ENCODE data around the gene MYH15. TPM values are rescaled to one million over a fixed set of nuclear protein-coding genes. Genes with fewer than 3 reads are reported as not detected.

MYH15 gene
- 0.57 and 1.1 TPM in 2 replicates for total RNA-seq (2014; rRNA removed; shearing (Covaris generic))
- total RNA-seq (2022) = 0.06 and 0.46 TPM in 2 replicates
- percentile 22 among the genes with signal in this experiment for Bru-seq, nascent RNA
- percentile 21 among the genes with signal in this experiment for BruChase-seq, experiment 1, labeled RNA remaining after a 6-hour chase
- BruChase-seq, experiment 2, labeled RNA remaining after a 2-hour chase = percentile 24 among the genes with signal in this experiment
- long read RNA-seq = 0 reads

DNA sequence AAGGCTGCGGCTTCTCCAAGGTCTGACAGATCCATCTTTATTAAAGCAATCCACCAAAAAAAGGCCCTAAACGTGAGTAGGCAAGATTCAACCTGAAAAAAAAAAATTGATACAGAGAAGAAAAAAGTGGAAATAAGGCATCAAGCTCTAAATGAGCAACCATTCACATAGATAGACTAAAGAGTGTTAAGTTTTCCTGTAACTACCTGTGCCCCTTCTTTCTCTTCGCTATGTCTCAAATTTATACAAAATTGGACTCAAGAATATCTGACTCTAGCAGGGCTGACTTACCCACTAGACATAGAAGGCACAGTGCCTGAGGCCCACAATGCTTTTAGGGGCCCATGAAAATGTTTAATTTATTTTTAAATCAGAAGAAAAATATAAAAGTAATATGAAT lies at the start of gene MYH15:
TSS of gene MYH15 (minus strand) at position 101 of the 400 bp plus-strand sequence. CDS start at position 35, 66 bp downstream.
- Histone ChIP-seq H3K9me2 (ENCODE audit: insufficient read depth, low read length) (no peaks in the 10 kb centered on the region), H3K4me2 (ENCODE audit: low read length) (no peak within 1 kb of the TSS), H3K4me1 (ENCODE audit: insufficient read depth, low read length, poor library complexity, severe bottlenecking) (no peaks in the 10 kb centered on the region), H3K27ac (ENCODE audit: low read depth, low read length, poor library complexity, severe bottlenecking) (no peak within 1 kb of the TSS), H3K36me3 (ENCODE audit: insufficient read depth, low read length) (no peaks in the 10 kb centered on the region), H3K79me2 (ENCODE audit: insufficient read depth, low read depth, low read length) (no peaks in the 10 kb centered on the region), H3K9me3 (ENCODE audit: low read length) (no peaks in the 10 kb centered on the region), H4K20me1 (ENCODE audit: insufficient read depth, low read length) (no peaks in the 10 kb centered on the region), H2AFZ (ENCODE audit: low read length) (no peak within 1 kb of the TSS), H3K4me3 (ENCODE audit: low read depth, low read length, poor library complexity, severe bottlenecking) (no peak within 1 kb of the TSS)
- BruUV-seq (replicated peaks) = no TSS peak
- TF ChIP-seq, protein P1, sequence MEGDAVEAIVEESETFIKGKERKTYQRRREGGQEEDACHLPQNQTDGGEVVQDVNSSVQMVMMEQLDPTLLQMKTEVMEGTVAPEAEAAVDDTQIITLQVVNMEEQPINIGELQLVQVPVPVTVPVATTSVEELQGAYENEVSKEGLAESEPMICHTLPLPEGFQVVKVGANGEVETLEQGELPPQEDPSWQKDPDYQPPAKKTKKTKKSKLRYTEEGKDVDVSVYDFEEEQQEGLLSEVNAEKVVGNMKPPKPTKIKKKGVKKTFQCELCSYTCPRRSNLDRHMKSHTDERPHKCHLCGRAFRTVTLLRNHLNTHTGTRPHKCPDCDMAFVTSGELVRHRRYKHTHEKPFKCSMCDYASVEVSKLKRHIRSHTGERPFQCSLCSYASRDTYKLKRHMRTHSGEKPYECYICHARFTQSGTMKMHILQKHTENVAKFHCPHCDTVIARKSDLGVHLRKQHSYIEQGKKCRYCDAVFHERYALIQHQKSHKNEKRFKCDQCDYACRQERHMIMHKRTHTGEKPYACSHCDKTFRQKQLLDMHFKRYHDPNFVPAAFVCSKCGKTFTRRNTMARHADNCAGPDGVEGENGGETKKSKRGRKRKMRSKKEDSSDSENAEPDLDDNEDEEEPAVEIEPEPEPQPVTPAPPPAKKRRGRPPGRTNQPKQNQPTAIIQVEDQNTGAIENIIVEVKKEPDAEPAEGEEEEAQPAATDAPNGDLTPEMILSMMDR (conservative IDR thresholded peaks at IDR 0.05; ENCODE audit: low read length) = no peak
- no peak for DNase-seq (ENCODE audit: low spot score)
- CTCF ChIA-PET (ENCODE audit: unreplicated experiment) = no interaction called here
- POLR2A ChIA-PET = interaction anchor here (0.8 kb wide), 1 partner anchor 13 kb away, joined by 4 read pairs; no protein-coding TSS in a partner anchor
- intact Hi-C loops (cut with micrococcal nuclease; ENCODE audit: unreplicated experiment) = no loop called here

DNA sequence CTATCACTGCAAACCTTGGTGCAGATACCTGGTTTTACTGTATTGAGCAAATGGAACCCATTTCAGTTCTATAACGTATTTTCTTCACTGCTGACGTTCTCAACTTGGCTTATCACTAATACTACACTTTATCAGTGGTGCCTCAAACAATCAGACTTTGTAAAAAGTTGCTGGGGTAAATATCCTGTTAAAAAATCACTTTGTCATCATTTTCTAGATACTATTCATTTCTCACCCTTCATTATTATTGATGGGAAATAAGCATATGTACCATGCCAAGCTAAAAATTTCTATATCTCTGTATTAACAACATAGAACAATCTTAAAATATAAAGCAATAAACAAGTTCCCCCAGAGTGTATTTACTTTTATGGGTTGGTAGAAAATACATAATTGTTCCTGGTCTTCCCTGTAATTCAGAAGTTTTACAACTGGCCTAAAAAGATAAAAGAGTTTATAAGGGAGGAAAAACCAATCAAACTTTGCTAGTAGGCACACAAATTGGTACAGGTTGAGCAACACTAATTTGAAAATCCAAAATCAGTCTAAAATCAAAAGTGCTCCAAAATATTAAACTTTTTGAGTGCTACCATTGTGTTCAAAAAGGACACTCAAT lies 45.7 kb upstream of the MYH15 start:
- H3K4me1 ChIP-seq (ENCODE audit: insufficient read depth, low read length, poor library complexity, severe bottlenecking) = no peaks in the 10 kb centered on the region
- intact Hi-C loops (cut with micrococcal nuclease; ENCODE audit: unreplicated experiment) = no loop called here
- H3K4me2 ChIP-seq (ENCODE audit: low read length) = no peak overlapping the region
- no peaks in the 10 kb centered on the region for H3K79me2 ChIP-seq (ENCODE audit: insufficient read depth, low read depth, low read length)
- no peak for DNase-seq (ENCODE audit: low spot score)
- TF ChIP-seq EZH2phosphoT487 (IDR thresholded peaks at IDR 0.05; ENCODE audit: borderline replicate concordance, low read depth, low read length) = no peak
- TF ChIP-seq, protein P1 (conservative IDR thresholded peaks at IDR 0.05; ENCODE audit: low read length) = no peak
- H2AFZ ChIP-seq (ENCODE audit: low read length) = no peak overlapping the region
- BruUV-seq (replicated peaks) = no TSS peak
- H3K4me3 ChIP-seq (ENCODE audit: low read depth, low read length, poor library complexity, severe bottlenecking) = no peak overlapping the region
- H3K9me3 ChIP-seq (ENCODE audit: low read length) = no peaks in the 10 kb centered on the region
- H3K36me3 ChIP-seq (ENCODE audit: insufficient read depth, low read length) = peaks cover 97% of the 10 kb centered on the region
- ChIA-PET POLR2A (interaction anchor here (1.0 to 1.7 kb wide), 2 partner anchors 33 to 69 kb away, joined by 3 to 5 read pairs; partner anchors contain the start of genes CIP2A and DZIP3), CTCF (ENCODE audit: unreplicated experiment) (no interaction called here)
- H3K27ac ChIP-seq (ENCODE audit: low read depth, low read length, poor library complexity, severe bottlenecking) = no peak overlapping the region
- H3K9me2 ChIP-seq (ENCODE audit: insufficient read depth, low read length) = no peaks in the 10 kb centered on the region
- peaks cover 7% of the 10 kb centered on the region; the same call in 1 of the 2 replicates for H4K20me1 ChIP-seq (ENCODE audit: insufficient read depth, low read length)

Data from OCI-LY7 (cell line).